GM10266 (cell line): ENCODE data around the gene IL13RA2.

ENCODE experiments used
- DNase-seq: peaks from one replicate; pipeline ENCODE4 v3.0.0; 2012; ENCODE audit errors: extremely low spot score
- CTCF ChIP-seq: IDR thresholded peaks from 2 replicates; pipeline ENCODE4 v1.5.1; 2012; ENCODE audit warnings: mild to moderate bottlenecking, low read depth; ENCODE audit not compliant: control insufficient read depth, insufficient read depth; ENCODE audit errors: missing control alignments

The IL13RA2 gene

GRCh38 chrX:114964374-114964773 lies 53.0 kb downstream of the IL13RA2 start:
- DNase-seq, result no peak
- no peak for TF ChIP-seq CTCF

GRCh38 chrX:114962209-114962608 lies 55.2 kb downstream of the IL13RA2 start:
- no peak for DNase-seq
- no peak for TF ChIP-seq CTCF

GRCh38 chrX:114959729-114960128 lies 57.7 kb downstream of the IL13RA2 start:
- TF ChIP-seq CTCF, result no peak
- no peak for DNase-seq
